Stimulated activated naive CD8-positive, alpha-beta T cell treated with anti-CD3 and anti-CD28 coated beads, Interleukin-15, Interleukin-2, amounts not matched to agents 100 U/mL and 50 U/mL, for 24 hours (primary cell): ENCODE data around the gene FRMD3.

Source experiments
- ATAC-seq: fragments of 150-1000 bp; cut with Tn5 transposase; one replicate; pipeline ENCODE4 v1.10.0; 2021
- DNase-seq: peaks from one replicate; pipeline ENCODE4 v3.0.0; 2021

The FRMD3 gene

GRCh38 chr9:83281306-83282255 is 256.6 kb downstream of the FRMD3 start:
- no peak for DNase-seq
- no peak for ATAC-seq

GRCh38 chr9:83280790-83281189 is 257.4 kb downstream of the FRMD3 start:
- DNase-seq (no peak), ATAC-seq (no peak)

- DNase-seq (no peak), ATAC-seq (no peak)
These were observed 257.9 kb downstream of the FRMD3 start for GRCh38 chr9:83280268-83280667.

GRCh38 chr9:83274787-83275186 is 263.4 kb downstream of the FRMD3 start:
- ATAC-seq, result no peak
- DNase-seq, result no peak

GRCh38 chr9:83271665-83272071 is 266.5 kb downstream of the FRMD3 start:
- no peak for ATAC-seq

GRCh38 chr9:83270116-83270515 is 268.1 kb downstream of the FRMD3 start:
- DNase-seq (no peak), ATAC-seq (no peak)

More at GRCh38 chr9:83271665-83272071, 266.5 kb downstream of the FRMD3 start:
- no peak for DNase-seq

GRCh38 chr9:83267741-83268140 is 270.5 kb downstream of the FRMD3 start:
- DNase-seq, result no peak
- ATAC-seq, result no peak

- DNase-seq, result no peak
- ATAC-seq, result no peak
These were observed 271.3 kb downstream of the FRMD3 start for GRCh38 chr9:83266666-83267496.

- no peak for DNase-seq
- no peak for ATAC-seq
These were observed 271.9 kb downstream of the FRMD3 start for GRCh38 chr9:83266331-83266665.

- DNase-seq (no peak), ATAC-seq (no peak)
These were observed 273.9 kb downstream of the FRMD3 start for GRCh38 chr9:83264315-83264714.

GRCh38 chr9:83259558-83259957 is 278.6 kb downstream of the FRMD3 start:
- ATAC-seq (no peak), DNase-seq (no peak)

GRCh38 chr9:83257937-83258891 is 280.0 kb downstream of the FRMD3 start:
- no peak for ATAC-seq
- DNase-seq, result no peak

- no peak for ATAC-seq
- DNase-seq, result no peak
These were observed 290.5 kb downstream of the FRMD3 start for GRCh38 chr9:83247732-83248131.

- DNase-seq, result no peak
- ATAC-seq, result no peak
These were observed 292.1 kb downstream of the FRMD3 start for GRCh38 chr9:83245979-83246659.

- DNase-seq (no peak), ATAC-seq (no peak)
These were observed 296.1 kb downstream of the FRMD3 start for GRCh38 chr9:83242066-83242465.

- DNase-seq, result no peak
- ATAC-seq, result no peak
These were observed 297.5 kb downstream of the FRMD3 start for GRCh38 chr9:83240671-83241070.

- DNase-seq (no peak), ATAC-seq (no peak)
These were observed 298.5 kb downstream of the FRMD3 start for GRCh38 chr9:83239747-83240146.

- DNase-seq, result no peak
These were observed 299.1 kb downstream of the FRMD3 start for GRCh38 chr9:83238871-83239640.

GRCh38 chr9:83236029-83236696 is 302.0 kb downstream of the FRMD3 start:
- ATAC-seq, result no peak

More at GRCh38 chr9:83238871-83239640, 299.1 kb downstream of the FRMD3 start:
- no peak for ATAC-seq

GRCh38 chr9:83235526-83235925 is 302.7 kb downstream of the FRMD3 start:
- DNase-seq (no peak), ATAC-seq (no peak)

More at GRCh38 chr9:83236029-83236696, 302.0 kb downstream of the FRMD3 start:
- no peak for DNase-seq
